Measurements from ENCODE around the gene RAB11FIP2.

The RAB11FIP2 gene

GRCh38 chr10:118047880-118048279, 1.1 kb upstream of the RAB11FIP2 start:
- no peak for DNase-seq (ENCODE audit: extremely low spot score)
- ChIA-PET CTCF (no interaction called here), POLR2A (no interaction called here)
- TF ChIP-seq PKNOX1 (IDR thresholded peaks at IDR 0.05) (no peak), SUZ12 (IDR thresholded peaks at IDR 0.05) (no peak), NFRKB (IDR thresholded peaks at IDR 0.05) (no peak), FOXA1 (IDR thresholded peaks at IDR 0.05) (no peak), LEF1 (IDR thresholded peaks at IDR 0.05; ENCODE audit: borderline replicate concordance) (no peak), TARDBP (IDR thresholded peaks at IDR 0.05) (no peak), FOXK2 (IDR thresholded peaks at IDR 0.05) (no peak), FOXM1 (IDR thresholded peaks at IDR 0.05; ENCODE audit: borderline replicate concordance) (no peak)

GRCh38 chr10:118047157-118047719, 497 bp upstream of the RAB11FIP2 start:
- ChIA-PET POLR2A (no interaction called here), CTCF (no interaction called here)
- peak; percentile 32 for DNase-seq (ENCODE audit: extremely low spot score)
- TF ChIP-seq FOXA1 (IDR thresholded peaks at IDR 0.05) = no peak
- TF ChIP-seq L3MBTL2 (conservative IDR thresholded peaks at IDR 0.05) = peak; percentile 55; the same call in 1 of the 2 replicates

- peak; percentile 47 for TF ChIP-seq L3MBTL2 (conservative IDR thresholded peaks at IDR 0.05)
- no peak for TF ChIP-seq SUZ12 (IDR thresholded peaks at IDR 0.05)
- POLR2A ChIA-PET = no interaction called here
- DNase-seq (ENCODE audit: extremely low spot score) = peak; percentile 35
- CTCF ChIA-PET = interaction anchor here (0.6 kb wide), 1 partner anchor 9 kb away, joined by 3 read pairs; no protein-coding TSS in a partner anchor
Observed at GRCh38 chr10:118045837-118046394, 825 bp downstream of the RAB11FIP2 start.

GRCh38 chr10:118045158-118045836, 1.4 kb downstream of the RAB11FIP2 start:
- CTCF ChIA-PET = no interaction called here
- POLR2A ChIA-PET = interaction anchor here (0.7 kb wide), 1 partner anchor 57 kb away, joined by 3 read pairs; no protein-coding TSS in a partner anchor
- peak; percentile 68 for TF ChIP-seq PKNOX1 (IDR thresholded peaks at IDR 0.05)
- TF ChIP-seq TARDBP (IDR thresholded peaks at IDR 0.05) = no peak
- DNase-seq (ENCODE audit: extremely low spot score) = no peak

- ChIA-PET CTCF (interaction anchor here (1.5 kb wide), 1 partner anchor 216 kb away, joined by 3 read pairs; no protein-coding TSS in a partner anchor), POLR2A (no interaction called here)
- no peak for TF ChIP-seq CTBP1 (IDR thresholded peaks at IDR 0.05; ENCODE audit: borderline replicate concordance)
- no peak for TF ChIP-seq BHLHE40 (IDR thresholded peaks at IDR 0.05; ENCODE audit: borderline replicate concordance)
- TF ChIP-seq NFRKB (IDR thresholded peaks at IDR 0.05) = no peak
- TF ChIP-seq L3MBTL2 (conservative IDR thresholded peaks at IDR 0.05) = no peak
- TF ChIP-seq ZNF384 (IDR thresholded peaks at IDR 0.05) = no peak
- TF ChIP-seq FOXA1 (IDR thresholded peaks at IDR 0.05) = no peak
- no peak for TF ChIP-seq ELF4 (IDR thresholded peaks at IDR 0.05)
- no peak for TF ChIP-seq SUZ12 (IDR thresholded peaks at IDR 0.05)
- no peak for TF ChIP-seq TARDBP (IDR thresholded peaks at IDR 0.05)
- no peak for TF ChIP-seq FOXK2 (IDR thresholded peaks at IDR 0.05)
- TF ChIP-seq FOXM1 (IDR thresholded peaks at IDR 0.05; ENCODE audit: borderline replicate concordance) = no peak
- no peak for DNase-seq (ENCODE audit: extremely low spot score)
Observed at GRCh38 chr10:118042827-118043242, 3.9 kb downstream of the RAB11FIP2 start.

GRCh38 chr10:118042336-118042735, 4.4 kb downstream of the RAB11FIP2 start:
- TF ChIP-seq SP1 (IDR thresholded peaks at IDR 0.05) (no peak), BHLHE40 (IDR thresholded peaks at IDR 0.05; ENCODE audit: borderline replicate concordance) (no peak), LEF1 (IDR thresholded peaks at IDR 0.05; ENCODE audit: borderline replicate concordance) (no peak), ELF4 (IDR thresholded peaks at IDR 0.05) (no peak), PKNOX1 (IDR thresholded peaks at IDR 0.05) (no peak), HDGF (IDR thresholded peaks at IDR 0.05; ENCODE audit: borderline replicate concordance) (no peak), FOXK2 (IDR thresholded peaks at IDR 0.05) (no peak), L3MBTL2 (conservative IDR thresholded peaks at IDR 0.05) (no peak), ZNF384 (IDR thresholded peaks at IDR 0.05) (no peak), CTBP1 (IDR thresholded peaks at IDR 0.05; ENCODE audit: borderline replicate concordance) (no peak), ARNT (IDR thresholded peaks at IDR 0.05) (no peak), SUZ12 (IDR thresholded peaks at IDR 0.05) (no peak), FOXA1 (IDR thresholded peaks at IDR 0.05) (no peak)
- POLR2A ChIA-PET = no interaction called here
- no peak for DNase-seq (ENCODE audit: extremely low spot score)
- CTCF ChIA-PET = interaction anchor here (1.5 kb wide), 1 partner anchor 216 kb away, joined by 3 read pairs; no protein-coding TSS in a partner anchor

- no peak for TF ChIP-seq PKNOX1 (IDR thresholded peaks at IDR 0.05)
- TF ChIP-seq FOXK2 (IDR thresholded peaks at IDR 0.05) = no peak
- TF ChIP-seq CTBP1 (IDR thresholded peaks at IDR 0.05; ENCODE audit: borderline replicate concordance) = no peak
- no peak for TF ChIP-seq FOXA1 (IDR thresholded peaks at IDR 0.05)
- no peak for TF ChIP-seq SP1 (IDR thresholded peaks at IDR 0.05)
- TF ChIP-seq NFRKB (IDR thresholded peaks at IDR 0.05) = no peak
- no peak for TF ChIP-seq ZNF384 (IDR thresholded peaks at IDR 0.05)
- ChIA-PET CTCF (interaction anchor here (0.7 kb wide), 1 partner anchor 561 kb away, joined by 3 read pairs; no protein-coding TSS in a partner anchor), POLR2A (no interaction called here)
- no peak for DNase-seq (ENCODE audit: extremely low spot score)
Observed at GRCh38 chr10:118041316-118041715, 5.4 kb downstream of the RAB11FIP2 start.

Data from HEK293T (cell line).